HG03175 (cell line): Measurements from ENCODE around the gene ADAP1.
A peak's percentile ranks its signal among the peaks of the same experiment; 100 is the strongest.

Experiments used
- ATAC-seq: cut with Tn5 transposase; IDR thresholded peaks from one replicate; pipeline ENCODE4 v1.9.1; 2021; ENCODE audit warnings: mild to moderate bottlenecking, moderate library complexity; ENCODE audit not compliant: unreplicated experiment

ADAP1 gene

GRCh38 chr7:988963-989529 is 34.6 kb upstream of the ADAP1 start:
- ATAC-seq: no peak

- ATAC-seq: no peak
Measured at GRCh38 chr7:988426-988911, 34.0 kb upstream of the ADAP1 start.

- ATAC-seq: no peak
Measured at GRCh38 chr7:987909-988308, 33.4 kb upstream of the ADAP1 start.

GRCh38 chr7:986766-987751 is 32.6 kb upstream of the ADAP1 start:
- no peak for ATAC-seq

- no peak for ATAC-seq
Measured at GRCh38 chr7:985915-986741, 31.6 kb upstream of the ADAP1 start.

- ATAC-seq: no peak
Measured at GRCh38 chr7:985127-985416, 30.6 kb upstream of the ADAP1 start.

- ATAC-seq: no peak
Measured at GRCh38 chr7:984361-985126, 30.1 kb upstream of the ADAP1 start.

- ATAC-seq: no peak
Measured at GRCh38 chr7:983616-984071, 29.2 kb upstream of the ADAP1 start.

GRCh38 chr7:983004-983615 is 28.6 kb upstream of the ADAP1 start, which contains the start of gene CYP2W1:
Gene CYP2W1 (plus strand): TSS chr7:983181. CDS start chr7:983212, 31 bp downstream.
- ATAC-seq: no peak

- no peak for ATAC-seq
Measured at GRCh38 chr7:982511-983003, 28.1 kb upstream of the ADAP1 start.

- ATAC-seq: no peak
Measured at GRCh38 chr7:981793-982510, 27.5 kb upstream of the ADAP1 start.

GRCh38 chr7:979886-980571 is 25.5 kb upstream of the ADAP1 start:
- ATAC-seq: no peak

- no peak for ATAC-seq
Measured at GRCh38 chr7:979151-979550, 24.7 kb upstream of the ADAP1 start.

GRCh38 chr7:978416-979091 is 24.1 kb upstream of the ADAP1 start:
- no peak for ATAC-seq

GRCh38 chr7:978049-978346 is 23.5 kb upstream of the ADAP1 start:
- no peak for ATAC-seq

GRCh38 chr7:977326-978048 is 23.0 kb upstream of the ADAP1 start:
- ATAC-seq: peak; percentile 57

- ATAC-seq: no peak
Measured at GRCh38 chr7:976901-977325, 22.4 kb upstream of the ADAP1 start.
